Measurements from ENCODE around the gene FAM53B. TPM values are rescaled to one million over a fixed set of nuclear protein-coding genes. Genes with fewer than 3 reads are reported as not detected.
A peak's percentile ranks its signal among the peaks of the same experiment; 100 is the strongest.

The FAM53B gene
- total RNA-seq, 4 donors from 2014 or later = 60.8 to 84.8 (median 78.8) TPM

GRCh38 chr10:124693396-124693795 lies 50.8 kb downstream of the FAM53B start:
- H3K4me3 ChIP-seq = no peak overlapping the region
- peaks cover 0 to 40% (median 0%) of the 10 kb centered on the region in 3 donors for H3K36me3 ChIP-seq
- WGBS, 2 donors = 91 to 92% methylated on average over 13 of the region's 13 CpGs
- peak overlapping the region in 3 of 4 donors; percentile 41 to 98 (median 91) for H3K27ac ChIP-seq
- H3K27me3 ChIP-seq = no peaks in the 10 kb centered on the region
- no peak for TF ChIP-seq EP300 (IDR thresholded peaks at IDR 0.05)
- no peak for TF ChIP-seq POLR2A (IDR thresholded peaks at IDR 0.05)
- no peak for TF ChIP-seq CTCF (IDR thresholded peaks at IDR 0.05)
- no peaks in the 10 kb centered on the region for H3K9me3 ChIP-seq
- DNase-seq (ENCODE audit: low spot score in 2 of 2) = no peak
- peaks cover 0 to 77% (median 49%) of the 10 kb centered on the region in 4 donors for H3K4me1 ChIP-seq

- Histone ChIP-seq H3K27ac (peak overlapping the region in 3 of 4 donors; percentile 37 to 98 (median 95)), H3K27me3 (no peaks in the 10 kb centered on the region), H3K36me3 (peaks cover 0 to 40% (median 0%) of the 10 kb centered on the region in 3 donors), H3K4me1 (peaks cover 0 to 77% (median 47%) of the 10 kb centered on the region in 4 donors), H3K4me3 (no peak overlapping the region), H3K9me3 (no peaks in the 10 kb centered on the region)
- 80 to 81% methylated on average over 8 of the region's 8 CpGs for WGBS, 2 donors
- TF ChIP-seq POLR2A (IDR thresholded peaks at IDR 0.05) (no peak), EP300 (IDR thresholded peaks at IDR 0.05) (no peak)
- DNase-seq (ENCODE audit: low spot score in 2 of 2) = no peak
These were observed 52.1 kb downstream of the FAM53B start for GRCh38 chr10:124692100-124692446.

GRCh38 chr10:124691421-124692099 lies 52.6 kb downstream of the FAM53B start:
- peaks cover 0 to 77% (median 45%) of the 10 kb centered on the region in 4 donors for H3K4me1 ChIP-seq
- DNase-seq (ENCODE audit: low spot score in 2 of 2) = no peak
- H3K27me3 ChIP-seq = no peaks in the 10 kb centered on the region
- H3K9me3 ChIP-seq = no peaks in the 10 kb centered on the region
- peaks cover 0 to 40% (median 0%) of the 10 kb centered on the region in 3 donors for H3K36me3 ChIP-seq
- peak overlapping the region; percentile 13 to 98 (median 66) for H3K27ac ChIP-seq
- WGBS, 2 donors = 67 to 78% methylated on average over 11 of the region's 11 CpGs
- no peak for TF ChIP-seq EP300 (IDR thresholded peaks at IDR 0.05)
- TF ChIP-seq CTCF (IDR thresholded peaks at IDR 0.05) = no peak
- no peak for TF ChIP-seq POLR2A (IDR thresholded peaks at IDR 0.05)
- no peak overlapping the region for H3K4me3 ChIP-seq

- H3K4me1 ChIP-seq = peaks cover 0 to 77% (median 45%) of the 10 kb centered on the region in 4 donors
- 91 to 92% methylated on average over 5 of the region's 5 CpGs for WGBS, 2 donors
- TF ChIP-seq CTCF (IDR thresholded peaks at IDR 0.05) (no peak), EP300 (IDR thresholded peaks at IDR 0.05) (no peak), POLR2A (IDR thresholded peaks at IDR 0.05) (no peak)
These were observed 53.2 kb downstream of the FAM53B start for GRCh38 chr10:124691002-124691401.

GRCh38 chr10:124689911-124690498 lies 54.2 kb downstream of the FAM53B start:
- Histone ChIP-seq H3K4me3 (no peak overlapping the region), H3K36me3 (peaks cover 0 to 34% (median 0%) of the 10 kb centered on the region in 3 donors), H3K9me3 (no peaks in the 10 kb centered on the region), H3K27ac (peak overlapping the region in 3 of 4 donors; percentile 69 to 95 (median 93)), H3K27me3 (no peaks in the 10 kb centered on the region), H3K4me1 (peaks cover 0 to 81% (median 49%) of the 10 kb centered on the region in 4 donors)
- no peak for DNase-seq (ENCODE audit: low spot score in 2 of 2)
- no peak for TF ChIP-seq CTCF (IDR thresholded peaks at IDR 0.05)
- 92 to 93% methylated on average over 11 of the region's 11 CpGs for WGBS, 2 donors

More at GRCh38 chr10:124691002-124691401, 53.2 kb downstream of the FAM53B start:
- H3K27ac ChIP-seq = peak overlapping the region in 2 of 4 donors; percentile 93 to 95
- H3K36me3 ChIP-seq = peaks cover 0 to 40% (median 0%) of the 10 kb centered on the region in 3 donors
- no peaks in the 10 kb centered on the region for H3K27me3 ChIP-seq
- H3K9me3 ChIP-seq = no peaks in the 10 kb centered on the region
- no peak overlapping the region for H3K4me3 ChIP-seq
- no peak for DNase-seq (ENCODE audit: low spot score in 2 of 2)

Data from tibial nerve (tissue), 4 donors.